COLO668 (cell line): ENCODE results near the gene HTR2B.
"Not testable (repeated sequence)": the region's sequence is repeated elsewhere in the genome, so short reads cannot be mapped to it uniquely, and the experiment has no call there.

Experiments
- DNase-seq: peaks from one replicate; lab custom pipeline; 2025; ENCODE audit not compliant: unreplicated experiment; lab: John Stamatoyannopoulos, UW

HTR2B gene

GRCh38 chr2:231099918-231100317 is 24.9 kb downstream of the HTR2B start:
- DNase-seq, result no peak

- no peak for DNase-seq
Measured at GRCh38 chr2:231094736-231095346, 30.0 kb downstream of the HTR2B start.

GRCh38 chr2:231093933-231094332 is 30.9 kb downstream of the HTR2B start:
- no peak for DNase-seq

- DNase-seq, result no peak
Measured at GRCh38 chr2:231088754-231089153, 36.1 kb downstream of the HTR2B start.

GRCh38 chr2:231084565-231084964 is 40.3 kb downstream of the HTR2B start:
- DNase-seq, result no peak

- DNase-seq, result no peak
Measured at GRCh38 chr2:231069379-231070054, 55.3 kb downstream of the HTR2B start.

- DNase-seq, result no peak
Measured at GRCh38 chr2:231068525-231069222, 56.2 kb downstream of the HTR2B start.

GRCh38 chr2:231067531-231067930 is 57.3 kb downstream of the HTR2B start:
- not testable (repeated sequence) for DNase-seq

GRCh38 chr2:231065966-231066365 is 58.9 kb downstream of the HTR2B start:
- no peak for DNase-seq

- no peak for DNase-seq
Measured at GRCh38 chr2:231063347-231063746, 61.5 kb downstream of the HTR2B start.

GRCh38 chr2:231062776-231063175 is 62.1 kb downstream of the HTR2B start:
- no peak for DNase-seq

- no peak for DNase-seq
Measured at GRCh38 chr2:231059756-231060155, 65.1 kb downstream of the HTR2B start.

- no peak for DNase-seq
Measured at GRCh38 chr2:231058761-231059550, 65.9 kb downstream of the HTR2B start.
